Erythroblast (primary cell): ENCODE results near the gene PDCD7.

ENCODE experiments used
- GATA1 ChIP-seq: IDR thresholded peaks from 2 replicates; pipeline ENCODE4 v1.6.1; 2011; ENCODE audit warnings: low read depth, mild to moderate bottlenecking, control low read depth, low read length, moderate library complexity
- POLR2A ChIP-seq: IDR thresholded peaks from 2 replicates; pipeline ENCODE4 v1.6.1; 2011; ENCODE audit warnings: mild to moderate bottlenecking, low read length

DNA sequence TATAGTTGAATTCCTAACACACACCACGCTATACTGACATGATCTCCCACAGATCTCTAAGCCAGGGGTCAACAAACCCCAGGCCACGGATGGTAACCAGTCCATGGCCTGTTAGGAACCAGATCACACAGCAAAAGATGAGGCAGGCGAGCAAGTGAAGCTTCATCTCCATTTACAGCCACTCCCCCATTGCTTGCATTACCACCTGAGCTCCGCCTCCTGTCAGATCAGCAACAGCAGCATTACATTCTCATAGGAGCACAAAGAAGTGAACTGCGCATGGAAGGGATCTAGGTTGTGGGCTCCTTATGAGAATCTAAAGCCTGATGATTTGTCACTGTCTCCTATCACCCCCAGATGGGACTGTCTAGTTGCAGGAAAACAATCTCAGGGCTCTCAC lies 2.7 kb downstream of the PDCD7 start:
- TF ChIP-seq POLR2A (no peak), GATA1 (no peak)
